ENCODE results near the gene CTDP1.

The CTDP1 gene

GRCh38 chr18:79801217-79801616 is 121.6 kb downstream of the CTDP1 start:
- no peak for DNase-seq

- DNase-seq, result no peak
These were observed 122.0 kb downstream of the CTDP1 start for GRCh38 chr18:79801641-79802040.

GRCh38 chr18:79802298-79802697 is 122.7 kb downstream of the CTDP1 start:
- no peak for DNase-seq

- no peak for DNase-seq
These were observed 124.0 kb downstream of the CTDP1 start for GRCh38 chr18:79803611-79804051.
